HTR-8/SVneo (cell line): ENCODE results near the gene DOCK4.
"Not testable (repeated sequence)": the region's sequence is repeated elsewhere in the genome, so short reads cannot be mapped to it uniquely, and the experiment has no call there.

Source experiments
- DNase-seq: peaks from one replicate; pipeline ENCODE4 v3.0.0; 2011; ENCODE audit warnings: low spot score, mixed read lengths; ENCODE audit not compliant: insufficient read length
- FAIRE-seq: peaks from 2 replicates; lab custom pipeline; 2011; peaks lifted over from hg19 to GRCh38; lab: Jason Lieb, UNC

The DOCK4 gene

GRCh38 chr7:112138325-112138852 lies 67.8 kb downstream of the DOCK4 start:
- FAIRE-seq (no peak), DNase-seq (no peak)

GRCh38 chr7:112137141-112138101 lies 68.8 kb downstream of the DOCK4 start:
- DNase-seq: no peak
- FAIRE-seq: no peak

GRCh38 chr7:112136271-112137008 lies 69.8 kb downstream of the DOCK4 start:
- DNase-seq (no peak), FAIRE-seq (no peak)

GRCh38 chr7:112135815-112136214 lies 70.4 kb downstream of the DOCK4 start:
- DNase-seq (no peak), FAIRE-seq (no peak)

- FAIRE-seq (no peak), DNase-seq (no peak)
Measured at GRCh38 chr7:112134039-112134438, 72.2 kb downstream of the DOCK4 start.

- DNase-seq (no peak), FAIRE-seq (no peak)
Measured at GRCh38 chr7:112133328-112133727, 72.9 kb downstream of the DOCK4 start.

- DNase-seq (no peak), FAIRE-seq (no peak)
Measured at GRCh38 chr7:112132051-112132694, 74.0 kb downstream of the DOCK4 start.

- DNase-seq: no peak
- no peak for FAIRE-seq
Measured at GRCh38 chr7:112130729-112131410, 75.3 kb downstream of the DOCK4 start.

GRCh38 chr7:112129655-112130323 lies 76.4 kb downstream of the DOCK4 start:
- no peak for FAIRE-seq
- no peak for DNase-seq

GRCh38 chr7:112128461-112129425 lies 77.5 kb downstream of the DOCK4 start:
- not testable (repeated sequence) for DNase-seq, FAIRE-seq

- not testable (repeated sequence) for DNase-seq, FAIRE-seq
Measured at GRCh38 chr7:112128041-112128440, 78.2 kb downstream of the DOCK4 start.

GRCh38 chr7:112125250-112125649 lies 80.9 kb downstream of the DOCK4 start:
- no peak for FAIRE-seq
- DNase-seq: no peak

- no peak for DNase-seq
- no peak for FAIRE-seq
Measured at GRCh38 chr7:112124061-112124766, 82.0 kb downstream of the DOCK4 start.

GRCh38 chr7:112122798-112123197 lies 83.4 kb downstream of the DOCK4 start:
- DNase-seq: no peak
- FAIRE-seq: no peak

- no peak for FAIRE-seq
- no peak for DNase-seq
Measured at GRCh38 chr7:112122144-112122543, 84.1 kb downstream of the DOCK4 start.

- no peak for FAIRE-seq
- DNase-seq: no peak
Measured at GRCh38 chr7:112121318-112121717, 84.9 kb downstream of the DOCK4 start.

- FAIRE-seq: no peak
Measured at GRCh38 chr7:112120696-112121217, 85.4 kb downstream of the DOCK4 start.

More at GRCh38 chr7:112120696-112121217, 85.4 kb downstream of the DOCK4 start:
- DNase-seq: no peak
